NCI-H2081 (cell line): ENCODE results near the gene SUDS3.
"Not testable (repeated sequence)": the region's sequence is repeated elsewhere in the genome, so short reads cannot be mapped to it uniquely, and the experiment has no call there.

Experiments
- DNase-seq, 2 experiments: peaks; one replicate each; lab custom pipeline; 2025; lab: John Stamatoyannopoulos, UW

The SUDS3 gene

DNA sequence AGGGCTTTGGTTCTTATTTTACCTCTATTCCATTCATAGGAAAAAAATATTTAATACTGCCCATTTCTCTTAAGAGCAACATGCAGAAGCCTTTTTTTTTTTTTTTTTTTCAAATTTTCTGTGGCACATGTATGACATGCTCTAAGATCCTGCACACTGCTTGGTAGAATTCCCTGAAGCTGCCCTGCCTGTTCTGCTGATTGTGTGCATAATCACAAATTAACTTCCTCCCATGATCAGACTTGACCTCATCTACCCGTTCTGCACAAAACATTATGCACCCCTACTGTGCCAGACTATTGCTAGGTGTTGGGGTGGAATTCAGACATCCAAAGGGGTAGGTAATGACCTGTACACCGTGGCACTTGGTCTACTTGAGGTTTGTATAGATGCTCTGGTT, 22.2 kb downstream of the SUDS3 start:
- DNase-seq = no peak

GRCh38 chr12:118398940-118399339, 22.6 kb downstream of the SUDS3 start:
- DNase-seq = no peak

DNA sequence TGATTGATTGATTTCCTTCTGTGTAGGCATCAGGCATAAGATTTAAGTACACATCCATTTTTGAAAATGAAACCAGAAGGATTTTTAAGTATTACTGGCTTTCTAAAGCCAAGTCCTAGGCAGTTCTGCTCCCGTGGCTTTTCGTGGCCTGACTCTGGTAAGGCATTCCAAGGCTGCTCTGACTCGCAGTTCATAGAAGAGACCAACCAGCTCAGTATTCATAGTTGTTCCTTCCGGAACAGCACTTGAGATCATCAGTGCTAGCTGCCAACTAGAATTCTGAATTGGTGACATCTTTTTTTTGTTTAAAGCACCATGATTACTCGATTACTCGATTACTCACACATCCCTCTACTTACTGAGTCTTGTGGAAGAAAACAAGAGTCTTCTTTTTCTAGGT, 25.9 kb downstream of the SUDS3 start:
- DNase-seq = no peak

GRCh38 chr12:118404876-118405521, 28.6 kb downstream of the SUDS3 start:
- DNase-seq = peak; percentile 43 to 47

DNA sequence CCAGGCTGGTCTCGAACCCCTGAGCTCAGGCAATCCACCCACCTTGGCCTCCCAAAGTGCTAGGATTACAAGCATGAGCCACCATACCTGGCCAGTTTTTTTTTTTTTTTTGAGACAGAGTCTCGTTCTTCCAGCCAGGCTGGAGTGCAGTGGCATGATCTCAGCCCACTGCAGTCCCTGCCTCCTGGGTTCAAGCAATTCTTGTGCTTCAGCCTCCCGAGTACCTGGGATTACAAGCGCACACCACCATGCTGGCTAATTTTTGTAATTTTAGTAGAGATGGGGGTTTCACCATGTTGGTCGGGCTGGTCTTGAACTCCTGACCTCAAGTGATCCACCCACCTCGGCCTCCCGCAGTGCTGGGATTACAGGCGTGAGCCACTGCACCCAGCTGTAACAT, 31.9 kb downstream of the SUDS3 start:
- not testable (repeated sequence) for DNase-seq

- no peak for DNase-seq
These were observed 33.5 kb downstream of the SUDS3 start for GRCh38 chr12:118409834-118410233.

- no peak for DNase-seq
These were observed 41.6 kb downstream of the SUDS3 start for GRCh38 chr12:118417942-118418341.

DNA sequence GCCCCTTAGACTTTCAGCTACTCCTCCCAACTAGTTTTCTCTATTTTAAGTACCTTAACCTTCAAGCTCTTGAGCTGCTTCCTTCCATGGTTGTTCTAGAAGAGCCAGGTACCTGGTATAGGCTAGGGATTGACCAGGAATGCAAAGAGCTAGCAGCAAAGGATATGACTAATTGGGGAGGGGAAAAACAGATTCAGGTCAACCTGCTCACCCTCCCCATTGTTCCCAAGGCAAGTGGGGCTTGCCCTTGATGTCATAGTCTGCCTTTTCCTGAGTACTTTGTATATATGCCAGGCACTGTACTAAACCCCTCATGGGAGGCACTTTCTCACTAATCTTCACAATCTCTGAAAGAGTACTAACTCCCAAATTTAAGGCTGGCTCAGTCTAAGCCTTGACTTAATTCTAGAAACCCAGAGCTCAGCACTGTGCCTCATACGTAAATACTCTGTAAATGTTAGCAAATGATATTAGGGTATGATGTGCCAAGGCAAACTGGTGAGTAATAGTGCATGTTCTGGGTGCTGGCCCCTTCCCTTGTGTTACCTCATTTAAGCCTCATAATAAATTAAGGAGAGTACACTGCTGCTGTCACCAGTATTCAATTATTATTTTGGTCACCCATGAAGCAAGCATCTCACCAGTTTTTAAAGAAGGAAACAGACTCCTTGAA, 42.2 kb downstream of the SUDS3 start:
- DNase-seq = no peak

DNA sequence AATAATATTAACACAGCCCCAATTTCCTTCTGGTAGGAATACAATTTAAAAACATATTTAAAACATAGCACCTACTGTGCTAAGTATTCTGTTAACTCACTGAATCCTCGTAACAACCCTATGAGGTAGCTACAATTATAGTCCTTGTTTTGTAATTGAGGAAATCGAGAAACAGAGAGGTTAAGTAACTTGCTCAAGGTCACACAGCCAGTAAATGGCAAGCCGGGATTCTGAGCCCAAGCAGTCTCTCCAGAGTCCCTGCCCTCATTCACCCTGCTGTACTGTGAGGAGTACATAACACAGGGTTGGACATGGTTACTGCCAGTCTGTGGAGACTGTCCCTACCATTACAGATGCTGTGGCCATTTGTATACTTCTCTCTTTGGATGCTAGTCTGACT, 44.3 kb downstream of the SUDS3 start:
- DNase-seq = no peak

GRCh38 chr12:118424884-118425283, 48.5 kb downstream of the SUDS3 start:
- no peak for DNase-seq

- no peak for DNase-seq
These were observed 49.0 kb downstream of the SUDS3 start for GRCh38 chr12:118425364-118425763.

GRCh38 chr12:118427819-118428218, 51.5 kb downstream of the SUDS3 start:
- DNase-seq = no peak

DNA sequence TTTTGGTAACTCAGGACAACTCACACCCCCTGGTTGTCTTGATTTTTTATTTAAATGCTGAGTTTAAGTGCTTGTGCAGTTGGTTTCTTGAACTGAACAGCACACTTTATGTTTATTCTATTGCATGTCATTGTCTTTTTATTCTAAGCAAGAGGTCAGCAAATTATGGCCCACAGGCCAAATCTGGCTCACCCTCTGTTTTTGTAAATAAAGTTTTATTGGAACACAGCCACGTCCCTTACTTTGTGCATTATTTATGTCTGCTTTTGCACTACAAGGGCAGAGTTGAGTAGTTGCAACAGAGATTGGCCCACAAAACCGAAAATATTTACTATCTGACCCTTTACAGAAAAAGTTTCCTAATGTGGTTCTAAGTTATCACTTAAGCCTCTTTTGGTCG, 52.3 kb downstream of the SUDS3 start:
- no peak for DNase-seq

DNA sequence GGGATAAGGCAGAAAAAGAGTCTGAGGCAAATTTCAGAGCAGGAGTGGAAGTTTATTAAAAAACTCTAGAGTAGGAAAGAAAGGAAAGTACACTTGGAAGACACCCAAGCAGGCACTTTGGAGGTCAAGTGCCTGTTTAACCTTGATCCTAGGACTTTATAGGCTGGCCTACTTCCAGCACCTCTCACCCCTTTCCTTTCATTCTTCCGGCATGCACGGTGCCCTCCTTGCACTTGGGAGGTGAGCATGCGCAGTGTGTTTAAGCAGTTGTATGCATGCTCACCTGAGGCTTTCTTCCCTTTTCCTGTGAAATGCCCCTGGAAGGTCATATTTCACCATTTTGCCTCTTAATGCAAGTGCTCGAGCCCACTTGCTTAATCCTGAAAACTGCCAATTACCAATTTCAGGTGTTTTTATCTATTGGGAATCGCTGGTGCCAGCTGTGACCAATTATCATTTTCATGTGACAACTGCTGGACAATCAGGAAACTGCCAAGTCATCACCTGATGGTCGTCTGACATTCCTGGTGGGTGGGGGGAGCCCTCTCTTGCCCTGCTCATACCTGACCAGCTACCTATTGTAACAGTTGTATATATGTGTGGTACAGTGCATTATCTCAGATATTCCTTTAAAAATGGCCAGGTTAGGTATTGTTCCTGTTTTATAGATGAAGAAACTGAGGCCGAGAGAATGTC, 53.5 kb downstream of the SUDS3 start:
- DNase-seq = no peak

DNA sequence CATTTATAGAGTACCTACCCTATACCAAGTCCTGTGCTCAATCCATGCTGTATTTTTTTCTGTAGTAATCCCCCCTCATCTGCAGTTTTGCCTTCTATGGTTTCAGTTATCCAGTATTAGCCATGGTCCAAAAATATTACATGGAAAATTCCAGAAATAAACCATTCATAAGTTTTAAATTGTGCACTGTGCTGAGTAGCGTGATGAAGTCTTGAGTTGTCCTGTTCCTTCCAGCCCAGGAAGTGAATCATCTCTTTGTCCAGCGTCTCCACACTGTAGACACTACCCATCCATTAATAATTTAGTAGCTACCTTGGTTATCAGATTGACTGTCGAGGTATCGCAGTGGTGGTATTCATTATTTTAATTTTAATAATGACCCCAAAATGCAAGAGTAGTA, 54.2 kb downstream of the SUDS3 start:
- DNase-seq = no peak

- DNase-seq = no peak
These were observed 56.6 kb downstream of the SUDS3 start for GRCh38 chr12:118432812-118433545.

GRCh38 chr12:118436002-118436730, 59.8 kb downstream of the SUDS3 start:
- DNase-seq = no peak

- DNase-seq = no peak
These were observed 60.6 kb downstream of the SUDS3 start for GRCh38 chr12:118436986-118437385.

GRCh38 chr12:118439068-118439467, 62.7 kb downstream of the SUDS3 start:
- no peak for DNase-seq

- no peak for DNase-seq
These were observed 69.9 kb downstream of the SUDS3 start for GRCh38 chr12:118446247-118446646.

DNA sequence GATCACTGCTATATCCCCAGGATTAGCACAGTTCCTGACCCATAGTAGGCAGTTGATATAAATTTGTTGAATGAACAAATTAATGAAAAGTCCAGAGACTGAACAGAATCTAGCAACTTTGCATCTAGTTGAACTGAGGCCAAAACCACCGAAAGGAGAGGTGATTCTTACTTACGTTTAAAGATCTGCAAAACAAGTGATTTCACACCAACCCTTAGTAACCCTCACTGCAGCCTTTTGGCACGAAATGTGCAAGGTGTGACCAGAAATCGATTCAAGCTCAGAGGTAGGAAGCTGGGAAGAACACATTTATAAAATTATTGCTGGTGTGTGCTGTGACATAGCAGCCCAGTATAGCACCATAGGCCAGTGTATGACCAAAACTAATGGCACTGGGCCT, 70.8 kb downstream of the SUDS3 start:
- no peak for DNase-seq

DNA sequence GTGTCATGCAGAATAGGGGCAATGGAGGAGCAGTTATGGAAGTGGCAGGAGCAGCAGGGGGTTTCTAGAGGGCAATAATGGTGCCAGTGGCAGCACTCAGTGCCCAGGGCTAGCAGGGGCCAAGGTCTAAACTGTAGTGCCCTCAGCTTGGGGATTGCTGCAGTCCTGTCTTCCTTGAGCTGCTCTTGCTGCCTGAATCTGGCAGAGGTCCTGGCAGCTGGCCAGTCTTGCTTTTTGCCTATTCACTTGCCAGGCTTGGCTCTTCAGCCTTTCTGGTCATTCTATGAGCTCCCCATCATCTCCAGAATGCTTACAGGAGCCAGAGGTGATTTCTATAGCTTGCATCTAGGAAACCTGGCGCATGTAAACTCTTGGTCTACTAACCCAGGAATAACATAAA, 72.0 kb downstream of the SUDS3 start:
- no peak for DNase-seq
